ENCODE data around the gene RETN.
A peak's percentile ranks its signal among the peaks of the same experiment; 100 is the strongest.

RETN gene

DNA sequence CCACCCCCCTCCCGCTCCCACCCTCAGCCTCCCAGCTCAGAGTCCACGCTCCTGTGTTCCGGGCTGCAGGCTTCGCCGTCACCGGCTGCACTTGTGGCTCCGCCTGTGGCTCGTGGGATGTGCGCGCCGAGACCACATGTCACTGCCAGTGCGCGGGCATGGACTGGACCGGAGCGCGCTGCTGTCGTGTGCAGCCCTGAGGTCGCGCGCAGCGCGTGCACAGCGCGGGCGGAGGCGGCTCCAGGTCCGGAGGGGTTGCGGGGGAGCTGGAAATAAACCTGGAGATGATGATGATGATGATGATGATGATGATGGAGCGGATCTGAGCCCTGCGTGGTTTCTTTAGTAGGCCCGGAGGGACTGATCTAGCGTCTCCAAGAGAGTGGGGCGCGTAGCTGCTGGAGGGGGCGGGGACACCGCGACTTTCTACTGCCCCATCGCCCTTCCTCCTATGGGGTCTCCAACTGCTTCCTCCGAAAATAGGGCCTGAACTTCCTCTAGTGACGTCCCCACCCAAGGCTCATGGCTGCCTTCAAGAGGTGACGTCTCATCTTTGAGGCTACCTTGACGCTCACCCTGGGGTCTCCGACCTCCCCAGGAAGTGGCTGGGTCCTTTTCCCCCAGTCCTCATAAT is 1.4 kb downstream of the RETN start:
- peaks cover 9% of the 10 kb centered on the region for H3K9me3 Mint-ChIP-seq
- H3K36me3 Mint-ChIP-seq (ENCODE audit: low read depth) = no peaks in the 10 kb centered on the region
- H3K27me3 Mint-ChIP-seq (ENCODE audit: low read depth) = peaks cover 62% of the 10 kb centered on the region
- TF ChIP-seq, protein P1, sequence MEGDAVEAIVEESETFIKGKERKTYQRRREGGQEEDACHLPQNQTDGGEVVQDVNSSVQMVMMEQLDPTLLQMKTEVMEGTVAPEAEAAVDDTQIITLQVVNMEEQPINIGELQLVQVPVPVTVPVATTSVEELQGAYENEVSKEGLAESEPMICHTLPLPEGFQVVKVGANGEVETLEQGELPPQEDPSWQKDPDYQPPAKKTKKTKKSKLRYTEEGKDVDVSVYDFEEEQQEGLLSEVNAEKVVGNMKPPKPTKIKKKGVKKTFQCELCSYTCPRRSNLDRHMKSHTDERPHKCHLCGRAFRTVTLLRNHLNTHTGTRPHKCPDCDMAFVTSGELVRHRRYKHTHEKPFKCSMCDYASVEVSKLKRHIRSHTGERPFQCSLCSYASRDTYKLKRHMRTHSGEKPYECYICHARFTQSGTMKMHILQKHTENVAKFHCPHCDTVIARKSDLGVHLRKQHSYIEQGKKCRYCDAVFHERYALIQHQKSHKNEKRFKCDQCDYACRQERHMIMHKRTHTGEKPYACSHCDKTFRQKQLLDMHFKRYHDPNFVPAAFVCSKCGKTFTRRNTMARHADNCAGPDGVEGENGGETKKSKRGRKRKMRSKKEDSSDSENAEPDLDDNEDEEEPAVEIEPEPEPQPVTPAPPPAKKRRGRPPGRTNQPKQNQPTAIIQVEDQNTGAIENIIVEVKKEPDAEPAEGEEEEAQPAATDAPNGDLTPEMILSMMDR (IDR thresholded peaks at IDR 0.05; ENCODE audit: unreplicated experiment in 3 of 3) = no peak
- peak overlapping the region; percentile 72 to 80 (median 78) for H3K4me3 Mint-ChIP-seq
- H3K27ac Mint-ChIP-seq = no peak overlapping the region
- peaks cover 13% of the 10 kb centered on the region for H3K4me1 Mint-ChIP-seq

GRCh38 chr19:7670790-7671189 is 1.9 kb downstream of the RETN start:
- Mint-ChIP-seq H3K27ac (no peak overlapping the region), H3K9me3 (peaks cover 9% of the 10 kb centered on the region), H3K4me3 (peak overlapping the region; percentile 72 to 80 (median 78)), H3K27me3 (ENCODE audit: low read depth) (peaks cover 64% of the 10 kb centered on the region), H3K36me3 (ENCODE audit: low read depth) (no peaks in the 10 kb centered on the region), H3K4me1 (peaks cover 7% of the 10 kb centered on the region)
- TF ChIP-seq, protein P1 (IDR thresholded peaks at IDR 0.05; ENCODE audit: unreplicated experiment in 3 of 3) = no peak

DNA sequence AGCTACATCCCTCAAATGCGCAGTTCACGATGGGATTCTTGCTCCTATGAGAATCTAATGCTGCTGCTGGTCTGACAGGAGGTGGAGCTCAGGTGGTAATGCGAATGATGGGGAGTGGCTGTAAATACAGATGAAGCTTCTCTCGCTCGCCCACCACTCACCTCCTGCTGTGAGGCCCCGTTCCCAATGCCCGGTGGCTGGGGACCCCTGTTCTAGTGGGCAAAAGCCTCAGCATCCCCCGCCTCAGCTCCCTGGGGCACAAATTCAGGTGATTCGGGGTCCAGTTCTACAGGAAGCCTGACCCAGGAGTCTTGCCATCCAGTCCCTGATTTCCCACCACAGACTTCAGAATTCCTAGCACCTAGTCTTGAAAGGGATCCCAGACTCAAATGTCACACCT is 3.7 kb downstream of the RETN start:
- Mint-ChIP-seq H3K4me3 (no peak overlapping the region), H3K27ac (no peak overlapping the region), H3K4me1 (peaks cover 7% of the 10 kb centered on the region), H3K9me3 (peaks cover 6% of the 10 kb centered on the region), H3K36me3 (ENCODE audit: low read depth) (no peaks in the 10 kb centered on the region), H3K27me3 (ENCODE audit: low read depth) (peaks cover 67% of the 10 kb centered on the region)
- TF ChIP-seq, protein P1 (IDR thresholded peaks at IDR 0.05; ENCODE audit: unreplicated experiment in 3 of 3) = no peak

DNA sequence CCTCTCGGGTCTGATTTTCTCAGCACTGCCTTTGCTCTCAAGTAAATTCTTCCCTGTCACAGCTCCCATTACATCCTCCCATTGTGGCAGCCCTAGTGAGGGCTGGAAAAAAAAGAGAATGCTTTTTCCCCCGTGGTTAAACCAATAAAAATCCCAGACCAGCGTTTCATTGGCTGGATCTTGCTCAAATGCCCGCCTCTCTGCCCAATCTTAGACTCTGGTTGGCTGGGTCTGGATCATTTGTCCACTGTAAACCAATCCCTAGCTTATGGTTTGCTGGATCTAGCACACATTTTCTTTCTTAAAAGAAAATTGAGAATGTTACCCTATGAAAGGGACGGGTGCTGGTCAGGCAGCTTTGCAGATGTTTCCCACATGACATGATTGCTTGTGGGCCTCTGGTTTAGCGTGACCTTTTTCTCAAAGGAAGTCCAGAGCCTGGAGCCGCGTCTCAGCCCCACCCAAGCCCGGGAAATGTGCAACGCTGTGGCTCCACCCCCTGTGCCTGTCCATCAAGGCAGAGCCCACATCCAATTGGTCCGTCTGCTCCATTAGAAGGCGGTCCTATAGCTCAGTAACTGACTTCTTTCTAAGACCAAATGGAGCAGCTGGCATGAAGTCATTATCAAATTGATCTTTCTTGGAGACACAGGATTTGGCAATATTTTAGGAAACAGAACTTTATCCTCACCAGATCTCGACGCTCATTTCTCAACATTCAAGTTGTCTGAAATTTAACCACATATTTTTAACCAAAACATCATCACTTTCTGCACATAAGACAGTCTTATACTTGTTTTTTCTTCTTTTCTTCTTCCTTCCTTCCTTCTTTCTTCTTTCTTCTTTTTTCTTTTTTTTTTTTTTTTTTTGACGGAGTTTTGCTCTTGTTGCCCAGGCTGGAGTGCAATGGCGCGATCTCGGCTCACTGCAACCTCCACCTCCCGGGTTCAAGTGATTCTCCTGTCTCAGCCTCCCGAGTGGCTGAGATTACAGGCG is 5.5 kb downstream of the RETN start:
- Mint-ChIP-seq H3K9me3 (peaks cover 6% of the 10 kb centered on the region), H3K4me1 (peaks cover 9% of the 10 kb centered on the region), H3K27me3 (ENCODE audit: low read depth) (peaks cover 64% of the 10 kb centered on the region), H3K4me3 (peak overlapping the region in 1 of 3 experiments; percentile 51), H3K36me3 (ENCODE audit: low read depth) (no peaks in the 10 kb centered on the region), H3K27ac (no peak overlapping the region)
- TF ChIP-seq, protein P1 (IDR thresholded peaks at IDR 0.05; ENCODE audit: unreplicated experiment in 3 of 3) = no peak

GRCh38 chr19:7676376-7676775 is 7.5 kb downstream of the RETN start:
- Mint-ChIP-seq H3K4me3 (no peak overlapping the region), H3K4me1 (peaks cover 13% of the 10 kb centered on the region), H3K27me3 (ENCODE audit: low read depth) (peaks cover 52% of the 10 kb centered on the region), H3K9me3 (peaks cover 6% of the 10 kb centered on the region), H3K27ac (no peak overlapping the region), H3K36me3 (ENCODE audit: low read depth) (no peaks in the 10 kb centered on the region)
- TF ChIP-seq, protein P1 (IDR thresholded peaks at IDR 0.05; ENCODE audit: unreplicated experiment in 3 of 3) = no peak

Measured in nephron (organoid).